Measurements from ENCODE around the gene SERBP1. TPM values are rescaled to one million over a fixed set of nuclear protein-coding genes. Genes with fewer than 3 reads are reported as not detected.

Gene SERBP1
- total RNA-seq (2021; fragmentation: NEBNext Ultra II Directional; extraction: Animal tissue kit (Norgen Biotek cat#: 25700)) = 536 and 539 TPM in 2 replicates
- 220 and 229 TPM in 2 replicates for polyA plus RNA-seq (2011; rRNA removed)
- polyA plus RNA-seq (2011; cell fraction: cytosol; rRNA removed) = 513 TPM
- 129 TPM for polyA plus RNA-seq (2011; cell fraction: nucleus; rRNA removed)
- 435 to 536 TPM (median 461 TPM) in 4 replicates for polyA plus RNA-seq (2012, experiment 1 of 2)
- polyA plus RNA-seq (2012, experiment 2 of 2) = 73.0 TPM
- polyA plus RNA-seq (2013, experiment 1 of 2) = 541 TPM
- polyA plus RNA-seq (2013, experiment 2 of 2) = 542 TPM
- 94.6 and 100 TPM in 2 replicates for polyA minus RNA-seq (2011; rRNA and poly(A)+ RNA removed)
- 229 TPM for polyA minus RNA-seq (2011; cell fraction: cytosol; rRNA and poly(A)+ RNA removed)
- 159 TPM for polyA minus RNA-seq (2011; cell fraction: nucleus; rRNA and poly(A)+ RNA removed)
- long read RNA-seq, experiment 1, full-length matches to known transcripts = 164 of 736 reads
- long read RNA-seq, experiment 1, partial matches to known transcripts = 304 of 736 reads
- long read RNA-seq, experiment 1, other reads (novel, unspliced or antisense) = 268 of 736 reads
- long read RNA-seq, experiment 2, full-length matches to known transcripts = 543 of 858 reads
- long read RNA-seq, experiment 2, partial matches to known transcripts = 239 of 858 reads
- long read RNA-seq, experiment 2, other reads (novel, unspliced or antisense) = 76 of 858 reads

GRCh38 chr1:67430358-67431155, at the start of gene SERBP1:
Gene SERBP1 (minus strand): TSS chr1:67430402. CDS start chr1:67430300, 102 bp downstream.
- CTCF ChIA-PET (ENCODE audit: partially characterized antibody) = interaction anchor here (1.1 to 6.7 kb wide), 7 partner anchors 12 to 85 kb away, joined by 3 to 40 read pairs (median 9); no protein-coding TSS in a partner anchor
- TF ChIP-seq EGR1 (IDR thresholded peaks at IDR 0.05; ENCODE audit: borderline replicate concordance, low read depth, low read length) (no peak), SRF (IDR thresholded peaks at IDR 0.05; ENCODE audit: low read depth, low read length) (0 out of 2 replicates have a peak, but pooled peaks have one; percentile 8), POLR2AphosphoS5 (IDR thresholded peaks at IDR 0.05; ENCODE audit: low read depth, low read length) (peak; percentile 60; the same call in 1 of the 2 replicates), CBX8 (IDR thresholded peaks at IDR 0.05; ENCODE audit: borderline replicate concordance, low read depth, low read length) (no peak), FOSL1 (IDR thresholded peaks at IDR 0.05; ENCODE audit: insufficient read depth, low read depth, low read length) (no peak), SP2 (IDR thresholded peaks at IDR 0.05; ENCODE audit: low read length) (no peak), EZH2 (IDR thresholded peaks at IDR 0.05; ENCODE audit: low read depth, low read length, severe bottlenecking) (no peak), KDM4A (IDR thresholded peaks at IDR 0.05; ENCODE audit: low read depth, low read length, severe bottlenecking) (peak; percentile 58)

More at GRCh38 chr1:67430358-67431155, at the start of gene SERBP1:
- Histone ChIP-seq H3K14ac (ENCODE audit: insufficient read length) (peak within 1 kb of the TSS; percentile 97), H2AK5ac (ENCODE audit: low read depth, low read length) (peak within 1 kb of the TSS; percentile 47; the same call in 1 of the 2 replicates), H3K27me3 (replicated peaks in 1 of 4; ENCODE audit: control insufficient read depth in 3 of 4, extremely low read depth in 1 of 4, insufficient read depth in 3 of 4, low read length in 3 of 4) (no peaks in the 10 kb centered on the region), H4K20me1 (replicated peaks in 1 of 2; ENCODE audit: control insufficient read depth in 1 of 2, insufficient read depth in 2 of 2, low read length in 2 of 2) (peaks cover 25 to 40% of the 10 kb centered on the region in 2 experiments), H2BK15ac (ENCODE audit: low read length) (peak within 1 kb of the TSS; percentile 98), H3K23me2 (ENCODE audit: low read depth, low read length) (peaks cover 7% of the 10 kb centered on the region), H3K4me3 (ENCODE audit: extremely low read depth in 1 of 4, insufficient read depth in 2 of 4, low read depth in 3 of 4, low read length in 4 of 4) (peak within 1 kb of the TSS; percentile 95 to 100 (median 98)), H4K91ac (replicated peaks; ENCODE audit: insufficient read length, low read length) (peak within 1 kb of the TSS; percentile 92), H2BK12ac (ENCODE audit: low read depth, low read length) (peak within 1 kb of the TSS; percentile 52), H2AFZ (ENCODE audit: low read length) (peak within 1 kb of the TSS; percentile 99), H2BK5ac (ENCODE audit: low read depth, low read length) (peak within 1 kb of the TSS; percentile 91), H3K4ac (replicated peaks; ENCODE audit: insufficient read length, low read depth, low read length) (peak within 1 kb of the TSS; percentile 96), H3K4me2 (ENCODE audit: insufficient read depth in 1 of 2, low read depth in 2 of 2, low read length in 2 of 2) (peak within 1 kb of the TSS; percentile 91 to 94), H4K5ac (ENCODE audit: insufficient read length, low read depth, low read length) (peak within 1 kb of the TSS; percentile 99), H2BK120ac (replicated peaks; ENCODE audit: low read depth, low read length) (peak within 1 kb of the TSS; percentile 88), H3K27ac (ENCODE audit: low read depth, low read length) (peak within 1 kb of the TSS; percentile 94), H2BK20ac (ENCODE audit: low read length) (0 out of 2 replicates have a peak within 1 kb of the TSS, but pooled peaks have one; percentile 88), H3K4me1 (replicated peaks in 1 of 4; ENCODE audit: control insufficient read depth in 3 of 4, insufficient read depth in 4 of 4, low read length in 3 of 4) (peaks cover 0 to 12% (median 2%) of the 10 kb centered on the region in 4 experiments; a peak in 3 of 7 replicates), H3K56ac (replicated peaks; ENCODE audit: insufficient read length, low read depth, low read length) (peak within 1 kb of the TSS; percentile 96), H4K8ac (ENCODE audit: extremely low read depth, insufficient read depth, low read length) (peak within 1 kb of the TSS; percentile 97), H3K18ac (ENCODE audit: extremely low read depth, low read length) (peak within 1 kb of the TSS; percentile 98), H3K9me3 (ENCODE audit: insufficient read depth in 2 of 2, low read depth in 1 of 2, low read length in 1 of 2) (no peaks in the 10 kb centered on the region), H3K23ac (ENCODE audit: insufficient read length) (no peak within 1 kb of the TSS), H3K79me2 (ENCODE audit: control insufficient read depth in 1 of 2, insufficient read depth in 2 of 2, low read length in 2 of 2) (peaks cover 40 to 56% of the 10 kb centered on the region in 2 experiments), H3K9ac (replicated peaks in 1 of 4; ENCODE audit: extremely low read depth in 1 of 4, low read depth in 3 of 4, low read length in 3 of 4) (peak within 1 kb of the TSS; percentile 94 to 99 (median 98)), H3K79me1 (ENCODE audit: low read depth, low read length) (no peaks in the 10 kb centered on the region), H3K36me3 (ENCODE audit: control insufficient read depth in 2 of 4, insufficient read depth in 4 of 4, low read length in 3 of 4) (peaks cover 0 to 25% (median 8%) of the 10 kb centered on the region in 4 experiments; a peak in 7 of 8 replicates)
- POLR2A ChIA-PET (ENCODE audit: partially characterized antibody) = interaction anchor here (0.6 to 7.8 kb wide), 32 partner anchors 10 to 1835 kb away, joined by 3 to 153 read pairs (median 6); partner anchors contain the start of genes DNAI4, GADD45A and MIER1
- 3% methylated on average over 60 of the region's 62 CpGs; no CpG with 5 or more reads in 1 of the 2 experiments for WGBS, 2 experiments (ENCODE audit: extremely low coverage in 1 of 2, insufficient coverage in 1 of 2, insufficient read length in 1 of 2, insufficient replicate concordance in 2 of 2, low coverage in 1 of 2, low lambda C conversion rate in 2 of 2, missing lambda C conversion rate in 1 of 2)
- DNase-seq (ENCODE audit: low read depth in 1 of 2, low spot score in 2 of 2) (peak; percentile 92 to 95), FAIRE-seq (peak; percentile 82)
